GM19238 (cell line): ENCODE measurements around the gene ANKRD6.
"Not testable (repeated sequence)": the region's sequence is repeated elsewhere in the genome, so short reads cannot be mapped to it uniquely, and the experiment has no call there.

Source experiments
- DNase-seq: peaks from one replicate; pipeline ENCODE4 v3.0.0; 2011; ENCODE audit warnings: low spot score; ENCODE audit not compliant: insufficient read length

The ANKRD6 gene

GRCh38 chr6:89596484-89596883 is 163.5 kb downstream of the ANKRD6 start:
- DNase-seq = no peak

DNA sequence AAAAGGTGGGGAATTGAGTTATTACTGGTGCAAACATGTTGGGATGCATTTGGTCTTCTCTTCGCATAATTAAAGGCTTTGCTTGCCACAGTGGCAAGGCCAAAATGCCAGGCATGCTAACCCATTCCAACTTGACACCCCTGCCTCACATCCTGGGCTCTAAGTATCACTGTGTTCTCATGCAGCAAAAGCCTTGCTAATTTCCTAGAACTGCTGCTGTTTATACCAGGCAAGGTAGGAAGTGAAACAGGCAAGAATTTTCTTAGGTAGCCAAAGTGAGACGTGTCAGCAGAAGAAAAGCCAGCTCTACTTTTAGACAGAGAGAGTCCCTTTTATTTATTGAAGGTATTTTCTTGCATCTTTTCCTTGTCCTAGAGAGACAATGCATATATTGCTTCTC is 164.4 kb downstream of the ANKRD6 start:
- DNase-seq = no peak

- no peak for DNase-seq
These were observed 165.0 kb downstream of the ANKRD6 start for GRCh38 chr6:89597988-89598387.

GRCh38 chr6:89599727-89600126 is 166.8 kb downstream of the ANKRD6 start:
- no peak for DNase-seq

DNA sequence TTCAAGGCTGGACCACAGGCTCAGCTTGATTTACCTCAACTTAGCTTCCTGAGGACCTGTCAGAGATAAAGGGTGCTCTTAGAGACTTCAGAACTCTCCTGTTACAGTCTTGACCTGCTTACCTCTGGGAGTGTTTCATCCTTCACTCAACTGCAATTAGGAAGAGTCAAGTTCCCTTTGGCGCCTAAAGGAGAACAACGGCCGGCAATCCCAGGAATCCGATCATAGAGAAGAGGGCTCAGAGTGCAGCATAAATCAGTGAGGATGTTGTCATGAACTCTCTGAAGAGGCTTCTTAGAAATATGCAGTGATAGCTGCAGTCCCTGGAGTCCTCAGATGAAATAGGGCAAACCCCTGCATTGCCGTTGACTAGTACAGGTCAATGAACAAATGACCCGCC is 169.2 kb downstream of the ANKRD6 start:
- no peak for DNase-seq

GRCh38 chr6:89604653-89605052 is 171.7 kb downstream of the ANKRD6 start:
- DNase-seq = no peak

DNA sequence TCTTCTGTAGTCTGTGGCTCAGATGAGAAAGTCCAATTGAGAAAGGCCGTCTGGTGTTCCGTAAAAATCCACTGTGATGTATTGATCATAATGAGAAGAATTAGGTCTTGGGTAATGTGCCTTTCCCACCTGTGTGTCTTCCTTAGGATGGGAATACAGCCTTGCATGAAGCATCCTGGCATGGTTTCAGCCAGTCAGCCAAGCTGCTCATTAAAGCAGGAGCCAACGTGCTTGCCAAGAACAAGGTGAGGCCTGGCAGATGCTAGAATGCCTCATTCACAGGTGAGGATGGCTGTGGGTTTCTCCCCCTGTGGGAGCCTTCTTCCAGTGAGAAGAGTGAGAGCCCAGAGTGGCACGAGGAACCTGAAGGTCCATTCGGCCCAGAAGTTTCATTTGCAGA is 172.9 kb downstream of the ANKRD6 start:
- no peak for DNase-seq

GRCh38 chr6:89610149-89610642 is 177.2 kb downstream of the ANKRD6 start:
- peak; percentile 45 for DNase-seq

GRCh38 chr6:89611666-89612065 is 178.7 kb downstream of the ANKRD6 start:
- DNase-seq = no peak

DNA sequence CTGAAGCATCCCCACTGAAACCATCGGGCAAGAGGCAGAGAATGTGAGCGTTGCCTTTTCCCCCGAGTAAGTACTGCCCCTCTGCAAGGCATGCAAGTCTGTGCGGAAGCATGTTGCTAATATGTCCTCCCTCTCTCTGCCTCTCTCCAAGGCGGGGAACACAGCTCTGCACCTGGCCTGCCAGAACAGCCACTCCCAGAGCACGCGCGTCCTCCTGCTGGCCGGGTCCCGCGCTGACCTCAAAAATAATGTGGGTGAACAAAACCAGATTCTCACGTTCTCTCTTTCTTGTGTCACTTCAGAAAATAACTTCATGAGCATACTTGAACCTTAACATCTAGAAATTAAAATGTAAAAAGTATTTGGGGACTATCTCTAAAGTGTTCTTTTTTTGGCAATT is 179.2 kb downstream of the ANKRD6 start:
- no peak for DNase-seq

- DNase-seq = no peak
These were observed 180.8 kb downstream of the ANKRD6 start for GRCh38 chr6:89613790-89614189.

GRCh38 chr6:89615882-89616281 is 182.9 kb downstream of the ANKRD6 start:
- DNase-seq = no peak

DNA sequence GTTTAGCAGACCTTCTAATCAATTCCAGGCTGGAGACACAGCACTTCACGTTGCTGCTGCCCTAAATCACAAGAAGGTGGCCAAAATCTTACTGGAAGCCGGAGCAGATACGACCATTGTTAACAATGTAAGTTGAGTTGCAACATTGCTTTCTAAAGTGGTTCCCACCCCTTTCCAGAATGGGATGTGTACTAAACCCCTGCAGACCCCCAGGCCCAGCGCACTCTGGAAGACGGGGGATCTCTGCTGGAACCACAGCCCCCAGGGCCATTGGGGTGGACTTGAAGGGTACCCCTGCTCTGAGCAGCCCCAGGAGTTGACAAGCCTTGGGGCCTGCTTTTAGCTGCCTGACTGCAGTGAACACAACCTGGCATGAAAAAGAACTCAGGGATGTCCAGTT is 183.6 kb downstream of the ANKRD6 start:
- no peak for DNase-seq

DNA sequence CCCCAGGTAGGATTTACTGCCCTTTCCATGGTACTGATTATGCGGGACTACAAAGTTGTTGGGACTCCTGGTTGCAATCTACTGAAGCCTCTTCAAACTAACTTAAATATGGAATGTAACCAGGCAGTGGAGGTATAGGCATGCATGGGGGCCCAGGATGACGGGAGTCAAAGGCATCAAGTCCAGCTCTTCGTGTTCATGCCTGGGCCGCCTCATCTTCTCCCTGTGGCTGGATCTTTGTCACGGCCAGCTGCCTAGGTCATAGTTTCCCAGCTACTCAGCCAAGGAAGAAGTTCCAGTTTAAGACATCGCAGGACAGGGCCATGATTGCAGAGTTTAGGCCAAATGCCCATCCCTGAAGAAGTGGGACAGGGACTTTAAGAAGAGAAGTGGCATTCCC is 185.1 kb downstream of the ANKRD6 start:
- no peak for DNase-seq

DNA sequence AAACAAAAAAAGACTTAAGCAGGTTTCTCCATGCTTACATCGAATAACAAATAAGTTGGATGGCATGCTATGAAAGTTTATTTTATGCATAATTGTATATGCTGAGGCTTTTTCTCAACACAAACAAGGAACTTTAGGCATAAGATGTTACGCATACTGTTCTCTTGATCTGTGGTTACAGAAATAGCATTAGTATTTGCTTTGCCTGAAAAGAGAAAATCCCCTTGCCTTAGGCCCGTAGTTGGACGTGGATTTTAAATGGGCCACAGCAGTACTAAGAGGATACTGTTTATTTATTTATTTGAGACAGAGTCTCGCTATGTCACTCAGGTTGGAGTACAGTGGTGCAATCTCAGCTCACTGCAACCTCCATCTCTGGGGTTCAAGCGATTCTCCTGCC is 186.6 kb downstream of the ANKRD6 start:
- no peak for DNase-seq

DNA sequence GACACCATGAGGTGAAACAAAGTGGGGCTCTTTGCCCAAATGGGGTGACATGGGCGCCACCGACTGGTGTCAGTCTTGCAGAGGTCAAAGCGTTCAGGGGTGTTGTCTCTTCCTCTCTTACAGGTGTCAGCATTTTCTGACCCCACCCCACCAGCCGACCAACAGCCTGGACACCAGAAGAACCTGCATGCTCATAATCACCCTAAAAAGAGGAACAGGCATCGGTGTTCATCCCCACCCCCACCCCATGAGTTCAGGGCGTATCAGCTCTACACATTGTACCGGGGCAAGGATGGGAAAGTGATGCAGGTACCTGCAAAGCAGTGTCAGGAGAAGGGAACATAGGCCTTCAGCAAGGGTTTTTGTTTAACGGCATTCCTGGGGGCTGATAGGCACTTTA is 190.8 kb downstream of the ANKRD6 start:
- DNase-seq = no peak

GRCh38 chr6:89630488-89630887 is 197.5 kb downstream of the ANKRD6 start:
- DNase-seq = no peak

GRCh38 chr6:89636412-89636811 is 203.5 kb downstream of the ANKRD6 start:
- DNase-seq = not testable (repeated sequence)

DNA sequence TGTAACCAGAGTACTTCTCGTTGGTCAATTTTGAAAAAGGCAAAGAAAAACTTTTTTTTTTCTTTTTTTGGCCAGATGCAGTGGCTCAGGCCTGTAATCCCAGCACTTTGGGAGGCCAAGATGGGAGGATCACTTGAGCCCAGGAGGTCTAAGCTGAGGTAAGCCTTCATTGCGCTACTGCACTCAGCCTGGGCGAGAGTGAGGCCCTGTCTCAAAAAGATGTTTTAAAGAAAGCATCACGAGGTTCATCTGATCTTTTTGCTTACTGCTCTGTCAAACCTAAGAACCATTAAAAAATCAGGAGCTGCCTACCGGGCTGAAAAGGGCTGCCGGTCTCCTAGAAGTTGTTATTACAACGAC is 205.0 kb downstream of the ANKRD6 start:
- DNase-seq = no peak

- peak; percentile 84 for DNase-seq
These were observed 205.6 kb downstream of the ANKRD6 start, which contains the start of gene LYRM2 for GRCh38 chr6:89638320-89639195. Gene LYRM2 (minus strand): TSS chr6:89638747. CDS start chr6:89638716, 31 bp downstream.

DNA sequence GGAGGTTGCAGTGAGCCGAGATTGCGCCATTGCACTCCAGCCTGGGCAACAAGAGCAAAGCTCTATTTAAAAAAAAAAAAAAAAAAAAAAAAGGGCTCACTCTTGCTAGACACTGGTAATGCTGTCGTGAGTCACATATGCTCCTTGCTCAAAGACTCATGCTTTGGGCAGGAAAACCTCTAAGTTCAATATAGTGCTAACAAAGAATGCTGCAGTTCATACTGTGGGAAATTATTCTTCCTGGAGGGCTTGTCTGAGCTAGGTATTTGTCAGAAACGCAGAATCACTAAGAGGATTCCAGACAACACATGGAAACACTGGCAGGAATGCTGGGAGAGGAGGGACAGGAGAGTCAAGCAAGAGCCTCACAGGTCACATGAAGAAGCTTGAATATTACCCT is 207.9 kb downstream of the ANKRD6 start:
- DNase-seq = no peak

DNA sequence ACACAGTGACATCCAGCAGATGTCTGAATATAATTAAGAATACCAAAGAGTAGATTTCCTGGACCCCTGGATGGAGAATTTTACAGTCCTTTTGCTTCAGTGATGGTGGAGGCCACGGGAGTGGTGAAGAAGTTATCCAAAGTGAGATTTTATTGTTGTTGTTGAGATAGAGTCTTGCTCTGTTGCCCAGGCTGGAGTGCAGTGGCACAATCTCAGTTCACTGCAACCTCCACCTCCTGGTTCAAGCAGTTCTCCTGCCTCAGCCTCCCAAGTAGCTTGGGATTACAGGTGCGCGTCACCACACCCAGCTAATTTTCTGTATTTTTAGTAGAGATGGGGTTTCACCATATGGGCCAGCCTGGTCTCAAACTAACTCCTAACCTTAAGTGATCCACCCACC is 208.6 kb downstream of the ANKRD6 start:
- DNase-seq = not testable (repeated sequence)

GRCh38 chr6:89642956-89643355 is 210.0 kb downstream of the ANKRD6 start:
- no peak for DNase-seq
